ENCODE data around the gene R3HDM1.
"Not testable (repeated sequence)": the region's sequence is repeated elsewhere in the genome, so short reads cannot be mapped to it uniquely, and the experiment has no call there.

R3HDM1 gene

DNA sequence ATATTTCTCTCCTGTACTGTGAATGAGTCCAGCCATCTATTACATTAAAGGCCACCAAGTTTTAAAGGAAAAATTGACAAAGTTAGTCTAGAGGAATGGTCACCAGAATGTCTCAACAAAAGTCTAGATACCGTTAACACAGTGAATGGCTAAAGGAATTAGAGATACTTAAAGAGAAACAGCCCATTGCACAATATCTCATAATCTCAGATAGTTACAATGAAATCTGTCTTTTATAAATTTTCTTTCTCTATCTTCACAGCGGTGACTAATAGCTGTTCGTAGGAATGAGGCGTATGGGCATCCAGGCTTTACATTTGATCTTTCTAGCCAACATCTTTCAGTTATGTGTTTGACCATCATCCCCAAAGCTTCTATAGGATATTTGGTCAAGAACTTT is 30.6 kb downstream of the R3HDM1 start:
- DNase-seq (ENCODE audit: extremely low spot score, insufficient read length, low read depth) (no peak), FAIRE-seq (no peak)

DNA sequence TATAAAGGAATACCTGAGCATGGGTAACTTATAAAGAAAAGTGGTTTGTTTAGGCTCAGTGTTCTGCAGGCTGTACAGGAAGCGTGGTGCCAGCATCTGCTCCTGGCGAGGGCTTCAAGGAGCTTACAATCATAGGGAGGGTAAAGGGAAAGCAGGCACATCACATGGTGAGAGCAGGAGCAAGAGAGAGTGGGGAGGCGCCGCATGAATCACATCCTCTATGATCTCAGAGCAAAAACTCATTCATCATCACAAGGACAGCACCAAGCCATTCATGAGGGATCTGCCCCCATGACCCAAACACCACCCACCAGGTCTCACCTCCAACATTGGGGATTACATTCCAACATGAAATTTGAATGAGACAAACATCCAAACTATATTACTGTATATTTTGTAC is 32.5 kb downstream of the R3HDM1 start:
- FAIRE-seq (peak; percentile 38), DNase-seq (ENCODE audit: extremely low spot score, insufficient read length, low read depth) (no peak)

DNA sequence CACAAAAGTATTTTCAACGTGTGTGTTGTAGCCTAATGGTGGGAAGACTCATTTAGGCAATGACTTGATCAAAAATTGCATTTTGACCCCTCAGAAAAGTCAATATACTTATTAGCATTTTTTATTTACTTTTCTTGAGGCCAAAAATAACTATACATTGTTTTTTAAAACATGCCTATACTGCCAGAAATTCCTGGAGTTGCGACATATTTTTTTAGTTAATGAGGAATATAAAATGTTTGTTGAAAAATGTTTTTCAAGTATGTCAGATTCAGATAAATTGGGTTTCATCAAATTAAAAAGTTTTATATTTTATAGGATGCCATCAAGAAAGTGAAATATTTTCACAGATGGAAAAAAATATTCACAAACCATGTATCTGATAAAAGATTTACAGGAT is 39.6 kb downstream of the R3HDM1 start:
- no peak for FAIRE-seq
- DNase-seq (ENCODE audit: extremely low spot score, insufficient read length, low read depth) = no peak

DNA sequence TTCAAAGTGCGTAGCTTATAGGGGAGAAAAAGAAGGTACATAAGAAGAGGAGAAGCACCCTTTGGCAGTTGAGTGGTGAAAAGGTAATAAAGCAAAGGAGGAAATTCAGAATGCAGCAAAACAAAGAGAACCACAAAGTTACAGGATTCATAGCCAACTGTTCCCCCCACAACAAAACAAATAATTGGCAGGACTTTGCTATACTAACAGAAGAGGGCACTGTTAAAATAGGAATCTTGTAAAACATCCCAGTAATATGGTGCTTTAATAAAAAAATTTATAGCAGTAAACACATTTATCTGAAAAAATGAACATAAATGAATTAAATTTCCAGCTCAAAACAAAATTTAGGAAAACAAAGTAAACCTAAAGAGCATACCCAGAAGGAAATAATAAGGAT is 42.3 kb downstream of the R3HDM1 start:
- DNase-seq (ENCODE audit: extremely low spot score, insufficient read length, low read depth) = no peak
- no peak for FAIRE-seq

DNA sequence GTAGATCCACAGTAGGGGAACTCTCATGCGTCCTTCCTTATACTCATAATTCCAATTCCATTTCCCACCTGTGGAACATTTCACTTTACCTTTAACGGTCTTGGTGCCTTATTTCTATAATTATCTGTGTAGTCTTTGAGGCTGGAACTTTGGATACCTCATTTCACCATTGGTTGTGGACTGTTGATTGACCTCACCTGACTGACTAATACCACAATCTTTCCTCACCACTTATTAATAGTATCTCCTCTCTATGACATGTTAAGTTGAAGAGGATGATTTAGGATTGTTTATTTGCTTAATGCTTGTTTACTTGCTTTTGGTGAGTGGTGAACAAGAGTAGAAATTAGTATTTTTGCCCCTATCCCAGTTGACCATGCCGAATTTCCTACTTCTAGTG is 50.0 kb downstream of the R3HDM1 start:
- no peak for DNase-seq (ENCODE audit: extremely low spot score, insufficient read length, low read depth)
- FAIRE-seq = no peak

DNA sequence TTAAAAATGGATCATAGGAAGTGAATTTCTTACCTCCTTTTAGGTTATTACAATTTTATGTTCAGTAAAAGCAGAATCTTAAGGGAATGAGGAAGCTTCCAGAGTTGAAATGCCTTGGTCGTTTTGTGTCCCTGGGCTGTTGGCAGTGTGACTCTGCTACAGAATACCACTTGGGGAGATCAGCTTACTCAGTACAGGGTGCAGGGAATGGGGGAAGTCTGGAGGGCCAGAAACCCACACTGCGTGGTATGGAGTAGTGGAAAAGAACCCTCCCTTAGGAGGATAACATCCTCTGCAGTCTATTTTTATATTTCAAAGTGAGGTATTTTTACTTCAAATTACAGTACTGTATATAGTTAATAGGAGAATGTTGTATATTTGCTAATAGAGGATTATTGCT is 51.1 kb downstream of the R3HDM1 start:
- FAIRE-seq = no peak
- no peak for DNase-seq (ENCODE audit: extremely low spot score, insufficient read length, low read depth)

DNA sequence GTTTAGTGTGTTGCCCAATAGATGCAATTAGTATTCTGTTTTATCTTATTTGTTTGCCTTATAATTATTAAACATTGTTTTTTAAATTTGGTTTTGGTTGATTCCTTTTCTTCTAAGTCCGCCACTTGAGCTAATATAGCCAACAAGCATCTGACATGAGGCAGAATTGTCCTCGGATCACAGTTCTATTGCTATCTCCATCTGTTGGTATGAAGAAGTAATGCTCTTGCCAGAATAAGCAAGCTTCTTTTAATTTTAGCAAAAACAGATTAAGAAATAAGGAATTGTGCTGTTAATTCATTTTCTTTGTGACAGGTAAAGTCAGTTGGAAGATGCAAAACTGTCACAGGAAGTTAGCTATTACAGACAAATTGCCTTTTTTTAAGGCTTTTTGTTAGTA is 54.3 kb downstream of the R3HDM1 start:
- DNase-seq (ENCODE audit: extremely low spot score, insufficient read length, low read depth) = no peak
- FAIRE-seq = no peak

DNA sequence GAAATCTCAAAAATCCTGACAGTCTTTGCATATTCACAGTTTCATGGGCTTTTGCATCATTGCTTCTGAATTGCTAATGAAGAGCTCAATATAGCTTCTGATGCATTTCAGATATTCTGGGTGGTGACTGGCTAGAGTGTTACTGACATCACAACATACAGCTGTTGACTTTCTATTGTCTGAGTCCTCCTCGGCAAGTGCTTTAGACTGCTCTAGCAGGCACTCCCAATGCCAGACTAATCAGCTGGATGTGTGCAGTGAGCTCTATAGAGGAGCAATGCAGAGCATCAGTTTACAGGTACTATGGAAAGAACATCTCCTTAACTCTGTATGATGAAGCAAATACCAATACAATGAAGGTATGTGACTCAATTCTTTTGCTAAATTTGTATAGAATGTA is 54.9 kb downstream of the R3HDM1 start:
- DNase-seq (ENCODE audit: extremely low spot score, insufficient read length, low read depth) (no peak), FAIRE-seq (no peak)

DNA sequence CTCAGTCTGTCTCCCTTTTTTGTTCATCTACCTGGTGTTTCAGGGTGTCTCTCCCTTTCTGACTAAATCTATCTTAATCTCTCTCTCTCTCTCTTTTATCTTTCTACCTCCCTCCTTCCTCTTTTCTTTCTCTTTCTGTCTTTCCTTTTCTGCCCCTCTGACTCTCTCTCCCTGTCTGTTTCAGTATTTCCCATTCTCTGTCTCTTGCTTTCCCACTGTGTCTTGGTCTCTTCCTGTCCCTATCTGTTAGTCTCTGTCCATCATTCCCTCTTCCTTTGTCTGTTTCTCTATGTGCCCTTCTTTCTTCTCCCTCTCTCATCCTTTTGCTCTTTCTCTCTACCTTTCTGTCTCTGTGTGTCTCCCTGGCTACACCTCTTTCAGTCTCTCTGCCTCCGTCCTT is 56.7 kb downstream of the R3HDM1 start:
- DNase-seq (ENCODE audit: extremely low spot score, insufficient read length, low read depth) (no peak), FAIRE-seq (peak; percentile 63)

DNA sequence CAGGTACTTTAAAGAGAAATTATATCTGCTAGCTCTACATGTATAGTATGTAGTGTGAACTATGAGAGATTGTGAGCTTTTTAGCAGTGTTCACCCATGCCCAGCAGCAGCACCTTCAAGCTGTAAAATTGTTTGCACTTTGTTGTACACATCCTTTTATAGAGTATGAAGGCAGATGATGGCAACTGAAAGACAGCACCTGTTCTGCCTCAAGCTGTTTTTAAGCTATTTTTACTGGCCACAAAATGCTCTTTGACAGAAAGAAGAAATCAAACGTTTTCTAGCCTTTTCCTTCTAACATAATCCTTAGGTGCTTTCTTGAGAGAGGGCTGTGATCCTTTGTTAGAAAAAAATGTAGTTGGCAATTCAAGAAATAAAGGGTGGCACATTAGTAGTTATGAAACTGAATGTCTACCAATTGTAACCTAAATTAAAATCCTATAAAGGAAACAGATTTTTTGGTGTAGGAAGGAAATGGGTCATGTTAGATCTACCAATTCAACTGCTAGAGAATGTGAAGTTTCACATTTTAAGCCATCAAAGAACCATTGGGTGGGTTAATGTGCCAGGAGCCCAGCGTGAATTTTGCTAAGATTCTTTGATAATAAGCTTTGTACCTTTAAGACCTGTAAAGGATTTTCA is 59.5 kb downstream of the R3HDM1 start:
- FAIRE-seq (no peak), DNase-seq (ENCODE audit: extremely low spot score, insufficient read length, low read depth) (no peak)

DNA sequence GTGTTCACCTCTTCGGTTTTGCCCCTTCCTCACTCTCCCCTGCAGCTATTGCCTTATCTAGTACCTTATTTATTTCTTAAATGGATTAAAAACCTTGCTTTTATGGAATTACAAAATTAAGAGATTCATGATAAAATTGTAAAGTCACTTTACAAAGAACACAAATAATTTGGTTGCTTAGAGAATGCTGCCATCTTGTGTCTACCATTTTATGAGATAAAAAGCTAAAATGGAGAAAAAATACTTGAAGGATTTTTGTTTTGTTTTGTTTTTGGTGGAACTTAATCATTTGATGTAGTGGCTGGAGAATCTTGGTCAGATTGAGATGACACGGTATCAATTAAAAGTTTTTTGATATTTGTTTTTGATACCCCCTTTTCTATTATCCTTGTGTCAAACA is 69.6 kb downstream of the R3HDM1 start:
- DNase-seq (ENCODE audit: extremely low spot score, insufficient read length, low read depth) (no peak), FAIRE-seq (no peak)

DNA sequence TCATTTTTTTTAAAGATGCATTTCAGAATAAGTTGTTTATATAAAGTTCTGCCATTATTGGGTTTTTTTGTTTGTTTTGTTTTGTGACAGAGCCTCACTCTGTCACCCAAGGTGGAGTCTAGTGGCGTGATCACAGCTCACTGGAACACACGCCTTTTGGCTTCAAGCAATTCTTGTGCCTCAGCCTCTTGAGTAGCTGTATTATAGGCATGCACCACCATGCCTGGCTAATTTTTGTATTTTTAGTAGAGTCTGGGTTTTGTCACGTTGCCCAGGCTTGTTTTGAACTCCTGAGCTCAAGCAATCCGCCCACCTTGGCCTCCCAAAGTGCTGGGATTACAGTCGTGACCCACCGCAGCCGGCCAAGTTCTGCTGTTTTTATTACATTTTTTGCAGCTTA is 72.3 kb downstream of the R3HDM1 start:
- DNase-seq (ENCODE audit: extremely low spot score, insufficient read length, low read depth) (no peak), FAIRE-seq (no peak)

DNA sequence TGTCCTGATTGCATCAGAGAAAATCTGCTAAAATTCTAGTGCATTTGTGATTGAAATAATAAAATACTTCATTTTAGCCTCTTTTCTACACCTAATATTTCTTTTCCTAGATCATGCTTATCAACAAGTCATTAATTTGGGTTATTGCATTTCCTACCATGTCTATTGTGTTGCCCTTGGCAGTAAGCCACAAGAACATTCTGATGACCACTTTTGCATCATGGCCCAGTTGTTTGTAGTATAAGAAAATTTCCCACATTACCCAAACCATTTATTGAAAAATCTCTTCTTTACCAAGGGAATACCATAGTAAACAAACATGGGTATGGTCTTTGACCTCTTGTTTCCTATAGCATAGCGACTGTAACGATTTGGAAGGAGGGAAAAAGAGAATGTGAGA is 76.3 kb downstream of the R3HDM1 start:
- DNase-seq (ENCODE audit: extremely low spot score, insufficient read length, low read depth) = no peak

DNA sequence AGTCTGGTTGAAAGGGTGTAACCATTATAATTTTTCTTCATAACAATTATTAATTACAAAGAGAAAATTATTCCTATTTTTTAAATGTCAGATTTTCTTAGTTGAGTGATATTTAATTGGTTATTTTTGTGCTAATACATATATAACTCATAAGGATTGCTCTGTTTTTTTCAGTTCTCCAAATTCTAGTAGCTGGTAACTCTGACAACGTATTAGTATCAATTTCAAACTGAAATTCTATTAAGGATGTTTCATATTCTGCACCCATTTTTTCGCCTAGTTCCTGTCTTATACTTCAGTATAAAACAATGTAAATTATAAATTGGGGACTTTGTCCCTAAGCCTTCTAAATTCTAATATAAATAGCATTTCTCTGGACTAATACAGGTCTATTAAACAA is 81.0 kb downstream of the R3HDM1 start:
- DNase-seq (ENCODE audit: extremely low spot score, insufficient read length, low read depth) (no peak), FAIRE-seq (no peak)

More for the DNA sequence above, 76.3 kb downstream of the R3HDM1 start:
- FAIRE-seq = no peak

DNA sequence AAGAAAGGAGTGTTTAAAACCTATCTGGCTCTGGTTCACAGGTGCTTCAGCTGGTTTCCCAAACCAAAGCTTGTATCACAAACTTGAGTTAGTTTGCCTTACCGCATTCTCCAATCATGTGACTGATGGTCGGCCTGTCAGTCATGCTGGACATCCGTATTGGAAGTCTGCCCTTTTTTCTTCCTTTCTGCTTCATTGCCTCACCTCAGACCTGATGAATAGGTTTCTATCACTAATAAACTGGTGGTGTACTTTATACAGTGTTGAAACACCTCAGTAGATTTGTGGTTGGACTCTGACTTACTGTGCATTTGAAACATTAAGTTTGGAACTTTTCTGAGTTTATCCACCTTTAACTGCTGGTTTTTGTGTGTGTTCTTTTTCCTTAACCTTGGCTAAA is 84.1 kb downstream of the R3HDM1 start:
- no peak for FAIRE-seq
- no peak for DNase-seq (ENCODE audit: extremely low spot score, insufficient read length, low read depth)

DNA sequence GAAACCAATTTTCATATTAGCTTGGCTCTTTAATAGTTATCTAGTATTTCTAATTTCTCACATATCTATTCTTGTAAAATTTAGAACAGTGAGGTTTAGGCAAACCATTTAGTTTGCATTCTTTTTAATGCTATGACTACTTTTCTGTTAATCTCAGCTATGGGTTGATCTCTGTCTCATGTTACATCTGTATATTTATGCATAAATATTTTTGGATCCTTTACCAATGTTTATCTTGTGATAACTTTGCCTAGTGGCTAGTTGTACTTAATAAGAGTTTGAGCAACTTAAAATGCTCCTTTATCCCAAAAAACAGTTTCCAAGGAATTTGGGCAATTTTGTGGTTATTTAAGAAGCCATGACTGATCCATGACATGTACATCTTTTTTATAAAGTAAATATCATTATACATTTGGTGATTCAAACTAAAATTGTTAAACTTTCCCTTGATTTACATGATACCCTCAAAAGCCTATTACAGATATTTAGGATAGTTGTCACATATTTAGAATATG is 86.3 kb downstream of the R3HDM1 start:
- DNase-seq (ENCODE audit: extremely low spot score, insufficient read length, low read depth) (no peak), FAIRE-seq (no peak)

DNA sequence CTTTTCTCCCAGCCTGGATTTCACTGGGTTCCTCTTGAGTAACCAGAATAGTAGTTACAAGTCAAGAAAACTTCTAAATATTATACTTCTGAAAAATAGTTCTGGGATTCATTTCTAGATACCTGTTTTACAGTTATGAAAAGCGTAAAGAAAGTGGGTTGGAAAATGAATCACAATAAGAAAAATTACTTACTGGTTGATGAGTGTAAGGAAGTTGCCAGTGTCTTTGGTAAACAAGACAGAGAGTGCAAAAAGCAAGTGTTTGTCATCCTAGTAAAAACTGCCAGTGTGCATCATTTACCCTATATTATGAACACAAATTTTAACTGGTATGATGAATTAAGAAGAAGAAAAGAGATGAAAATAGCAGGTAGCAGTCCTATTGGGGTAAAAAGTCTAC is 88.9 kb downstream of the R3HDM1 start:
- DNase-seq (ENCODE audit: extremely low spot score, insufficient read length, low read depth) (no peak), FAIRE-seq (no peak)

DNA sequence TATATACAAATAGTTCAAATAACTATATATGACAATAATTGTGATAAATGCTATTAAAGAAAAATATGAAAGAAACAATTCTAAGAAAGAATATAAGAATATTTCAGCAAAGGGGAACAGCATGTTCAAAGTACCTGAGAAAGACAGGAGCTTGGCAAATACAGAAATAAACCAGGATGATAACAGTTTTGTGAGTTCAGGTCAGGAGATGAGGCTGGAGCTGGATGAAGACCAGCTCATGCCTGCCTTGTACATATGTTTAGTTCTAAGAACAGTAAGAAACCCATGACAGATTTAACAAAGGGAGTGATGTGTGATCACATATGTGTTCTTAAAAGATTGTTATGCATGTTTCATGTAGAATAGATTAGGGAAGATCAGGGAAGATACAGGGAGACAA is 98.2 kb downstream of the R3HDM1 start:
- FAIRE-seq = no peak
- DNase-seq (ENCODE audit: extremely low spot score, insufficient read length, low read depth) = no peak

DNA sequence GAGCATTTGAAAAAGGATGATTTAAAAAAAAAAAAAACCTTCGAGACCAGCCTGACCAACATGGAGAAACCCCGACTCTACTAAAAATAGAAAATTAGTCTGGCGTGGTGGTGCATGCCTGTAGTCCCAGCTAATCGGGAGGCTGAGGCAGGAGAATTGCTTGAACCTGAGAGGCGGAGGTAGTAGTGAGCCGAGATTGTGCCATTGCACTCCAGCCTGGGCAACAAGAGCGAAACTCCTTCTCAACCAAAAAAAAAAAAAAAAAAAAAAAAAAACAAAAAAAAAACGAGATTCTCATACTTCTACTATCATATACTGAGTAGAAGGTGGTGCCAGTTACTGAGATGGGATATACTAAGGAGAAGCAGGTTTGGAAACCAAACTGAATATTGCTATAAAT is 98.8 kb downstream of the R3HDM1 start:
- DNase-seq (ENCODE audit: extremely low spot score, insufficient read length, low read depth); FAIRE-seq: not testable (repeated sequence)

DNA sequence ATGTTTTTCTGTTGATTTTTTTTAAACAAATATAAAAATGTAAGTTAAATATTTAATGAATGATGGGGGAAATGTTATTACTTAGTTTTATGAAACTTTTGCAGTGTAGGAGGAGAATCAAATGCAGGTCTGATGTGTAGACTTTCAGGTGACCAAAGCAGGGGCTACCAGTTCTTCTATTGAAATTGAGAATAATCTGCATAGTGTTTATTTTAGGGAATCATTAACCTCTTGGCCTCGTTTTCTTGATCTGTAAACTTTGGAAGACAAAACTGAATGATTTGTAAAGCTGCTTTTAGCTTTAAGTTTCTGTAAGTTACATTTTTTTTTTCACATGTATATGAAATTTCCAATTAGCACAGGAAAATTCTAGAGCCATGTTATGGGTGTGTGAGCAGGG is 99.2 kb downstream of the R3HDM1 start:
- FAIRE-seq (no peak), DNase-seq (ENCODE audit: extremely low spot score, insufficient read length, low read depth) (no peak)

DNA sequence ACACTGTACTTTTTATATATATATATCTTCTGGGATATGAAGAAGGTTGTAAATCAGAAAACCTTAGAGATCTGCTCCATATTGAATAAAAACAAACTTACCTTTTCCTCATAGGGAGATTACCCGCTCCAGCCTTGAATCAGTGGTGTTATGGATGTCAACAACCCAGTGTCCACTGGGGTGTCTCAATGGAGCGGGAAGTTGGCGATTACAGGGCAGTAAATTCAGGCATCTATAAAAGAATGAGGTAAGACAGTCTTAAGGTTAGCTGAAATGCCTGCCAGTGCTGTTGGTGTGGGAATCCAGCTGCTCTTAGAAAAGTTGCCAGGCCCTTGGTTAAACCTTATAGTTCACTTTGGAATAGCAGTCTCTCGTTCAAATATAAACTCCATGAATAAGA is 102.3 kb downstream of the R3HDM1 start:
- no peak for FAIRE-seq
- no peak for DNase-seq (ENCODE audit: extremely low spot score, insufficient read length, low read depth)

DNA sequence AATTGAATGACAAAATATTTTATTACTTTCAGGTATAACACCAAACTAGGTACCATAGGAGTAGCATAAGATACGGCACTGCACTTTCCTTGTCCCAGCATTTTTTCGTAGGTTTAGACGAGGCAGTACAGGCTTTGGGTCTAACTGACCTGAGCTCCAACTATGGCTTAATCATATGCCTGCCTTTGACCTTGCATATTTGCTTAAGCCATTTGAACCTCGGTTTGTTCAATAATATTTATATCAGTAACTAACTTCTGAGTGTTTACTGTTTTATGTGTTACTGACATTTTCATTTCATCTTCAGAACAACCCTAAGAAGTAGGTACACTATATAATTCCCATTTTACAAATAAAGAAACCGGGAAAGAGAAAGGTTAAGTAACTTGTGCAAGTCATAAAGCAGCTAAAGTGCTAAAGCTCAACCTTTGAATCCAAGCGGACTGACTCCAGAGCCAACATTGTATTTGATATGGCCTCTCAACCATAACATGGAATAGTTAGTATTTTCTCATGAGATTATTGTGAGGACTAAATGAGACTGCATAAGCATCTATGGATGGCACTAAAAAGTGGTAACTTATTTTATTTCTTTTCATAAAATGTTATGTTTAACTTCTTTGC is 104.0 kb downstream of the R3HDM1 start:
- FAIRE-seq (no peak), DNase-seq (ENCODE audit: extremely low spot score, insufficient read length, low read depth) (no peak)

Measured in GM18507 (cell line).